ENCODE data around the gene ETV6. TPM values are rescaled to one million over a fixed set of nuclear protein-coding genes. Genes with fewer than 3 reads are reported as not detected.

The ETV6 gene
- total and polyA plus RNA-seq, 2 of the 8 experiments (the other 6 are each of a cell fraction or from before 2014, with no cell fraction given) = 5.5 to 23.9 TPM

- Histone ChIP-seq H2BK120ac (replicated peaks; ENCODE audit: low read depth, low read length) (no peak overlapping the region), H3K4me3 (ENCODE audit: extremely low read depth in 1 of 4, insufficient read depth in 2 of 4, low read depth in 3 of 4, low read length in 4 of 4) (no peak overlapping the region), H3K36me3 (ENCODE audit: control insufficient read depth in 2 of 4, insufficient read depth in 4 of 4, low read length in 3 of 4) (no peaks in the 10 kb centered on the region), H3K79me1 (ENCODE audit: low read depth, low read length) (no peaks in the 10 kb centered on the region), H2AK5ac (ENCODE audit: low read depth, low read length) (no peak overlapping the region), H3K14ac (ENCODE audit: insufficient read length) (no peak overlapping the region), H2BK12ac (ENCODE audit: low read depth, low read length) (no peak overlapping the region), H3K18ac (ENCODE audit: extremely low read depth, low read length) (no peak overlapping the region), H2AFZ (ENCODE audit: low read length) (no peak overlapping the region), H2BK15ac (ENCODE audit: low read length) (no peak overlapping the region), H3K56ac (replicated peaks; ENCODE audit: insufficient read length, low read depth, low read length) (no peak overlapping the region), H3K4me1 (replicated peaks in 1 of 4; ENCODE audit: control insufficient read depth in 3 of 4, insufficient read depth in 4 of 4, low read length in 3 of 4) (no peaks in the 10 kb centered on the region; a peak in 1 of 7 replicates), H3K4me2 (ENCODE audit: insufficient read depth in 1 of 2, low read depth in 2 of 2, low read length in 2 of 2) (no peak overlapping the region), H3K23me2 (ENCODE audit: low read depth, low read length) (no peaks in the 10 kb centered on the region), H3K4ac (replicated peaks; ENCODE audit: insufficient read length, low read depth, low read length) (no peak overlapping the region), H4K5ac (ENCODE audit: insufficient read length, low read depth, low read length) (no peak overlapping the region), H4K8ac (ENCODE audit: extremely low read depth, insufficient read depth, low read length) (no peak overlapping the region), H3K9ac (replicated peaks in 1 of 4; ENCODE audit: extremely low read depth in 1 of 4, low read depth in 3 of 4, low read length in 3 of 4) (no peak overlapping the region), H3K27ac (ENCODE audit: low read depth, low read length) (no peak overlapping the region), H3K9me3 (ENCODE audit: insufficient read depth in 2 of 2, low read depth in 1 of 2, low read length in 1 of 2) (no peaks in the 10 kb centered on the region), H3K79me2 (ENCODE audit: control insufficient read depth in 1 of 2, insufficient read depth in 2 of 2, low read length in 2 of 2) (no peaks in the 10 kb centered on the region), H3K23ac (ENCODE audit: insufficient read length) (no peak overlapping the region), H3K27me3 (replicated peaks in 1 of 4; ENCODE audit: control insufficient read depth in 3 of 4, extremely low read depth in 1 of 4, insufficient read depth in 3 of 4, low read length in 3 of 4) (no peaks in the 10 kb centered on the region), H4K20me1 (replicated peaks in 1 of 2; ENCODE audit: control insufficient read depth in 1 of 2, insufficient read depth in 2 of 2, low read length in 2 of 2) (no peaks in the 10 kb centered on the region), H2BK5ac (ENCODE audit: low read depth, low read length) (no peak overlapping the region), H4K91ac (replicated peaks; ENCODE audit: insufficient read length, low read length) (no peak overlapping the region), H2BK20ac (ENCODE audit: low read length) (no peak overlapping the region)
- 92% methylated on average over 3 of the region's 3 CpGs; no CpG with 5 or more reads in 1 of the 2 experiments for WGBS, 2 experiments (ENCODE audit: extremely low coverage in 1 of 2, insufficient coverage in 1 of 2, insufficient read length in 1 of 2, insufficient replicate concordance in 2 of 2, low coverage in 1 of 2, low lambda C conversion rate in 2 of 2, missing lambda C conversion rate in 1 of 2)
- no peak for DNase-seq (ENCODE audit: low read depth in 1 of 2, low spot score in 2 of 2)
- ChIA-PET CTCF (ENCODE audit: partially characterized antibody) (interaction anchor here (1.0 to 2.0 kb wide), 2 partner anchors 18 to 35 kb away, joined by 3 to 4 read pairs; no protein-coding TSS in a partner anchor), POLR2A (ENCODE audit: partially characterized antibody) (interaction anchor here (0.7 to 1.0 kb wide), 2 partner anchors 9 to 21 kb away, joined by 3 read pairs; no protein-coding TSS in a partner anchor)
- FAIRE-seq = no peak
- TF ChIP-seq PHF8 (conservative IDR thresholded peaks at IDR 0.05; ENCODE audit: low read depth, low read length) (no peak), NRF1 (IDR thresholded peaks at IDR 0.05; ENCODE audit: low read depth, low read length) (no peak), TEAD4 (IDR thresholded peaks at IDR 0.05; ENCODE audit: low read depth, low read length) (no peak), CEBPB (IDR thresholded peaks at IDR 0.05; ENCODE audit: low read depth, low read length) (no peak), NANOG (IDR thresholded peaks at IDR 0.05; ENCODE audit: insufficient read depth, low read depth, low read length, poor library complexity, severe bottlenecking) (no peak), TAF1 (IDR thresholded peaks at IDR 0.05; ENCODE audit: low read depth, low read length) (no peak), CBX5 (IDR thresholded peaks at IDR 0.05; ENCODE audit: low read depth, low read length) (no peak), HDAC6 (IDR thresholded peaks at IDR 0.05; ENCODE audit: low read depth, low read length) (no peak), MAFK (IDR thresholded peaks at IDR 0.05; ENCODE audit: low read depth, low read length) (no peak), RFX5 (IDR thresholded peaks at IDR 0.05; ENCODE audit: borderline replicate concordance, low read depth, low read length) (no peak), EZH2 (IDR thresholded peaks at IDR 0.05; ENCODE audit: low read depth, low read length, severe bottlenecking) (no peak), CHD1 (IDR thresholded peaks at IDR 0.05; ENCODE audit: low read depth, low read length) (no peak), SP1 (IDR thresholded peaks at IDR 0.05; ENCODE audit: low read depth, low read length) (no peak), SRF (IDR thresholded peaks at IDR 0.05; ENCODE audit: low read depth, low read length) (no peak), SIN3A (conservative IDR thresholded peaks at IDR 0.05 in 1 of 2, IDR thresholded peaks at IDR 0.05 in 1 of 2; ENCODE audit: low read depth in 1 of 2, low read length in 2 of 2) (no peak)
Observed at GRCh38 chr12:11776316-11776715, 126.8 kb downstream of the ETV6 start.

All from H1 (cell line).